OCI-LY1 (cell line): ENCODE data around the gene DPH7.

ENCODE experiments used
- H2AFZ ChIP-seq: fragments of 200-600 bp; sonication (generic), shearing (Covaris generic); 2 replicates; pipeline ENCODE4 v1.6.0; 2014; ENCODE audit warnings: antibody characterized with exemption, mild to moderate bottlenecking, low read length
- H3F3A ChIP-seq: fragments of 200-600 bp; sonication (generic), shearing (Covaris generic); 2 replicates; pipeline ENCODE4 v1.6.0; 2014; ENCODE audit warnings: mild to moderate bottlenecking, antibody characterized with exemption, low read length, moderate library complexity; ENCODE audit not compliant: insufficient read depth
- H3K27ac ChIP-seq: fragments of 200-600 bp; sonication (generic); 2 replicates; pipeline ENCODE4 v1.5.1; 2014; ENCODE audit warnings: low read length, mixed run types, mild to moderate bottlenecking, low read depth; ENCODE audit not compliant: poor library complexity, severe bottlenecking
- H3K27me3 ChIP-seq: fragments of 200-600 bp; sonication (generic); 2 replicates; pipeline ENCODE4 v1.6.0; 2014; ENCODE audit warnings: antibody characterized with exemption, mild to moderate bottlenecking, low read length, moderate library complexity; ENCODE audit not compliant: insufficient read depth
- H3K36me3 ChIP-seq: fragments of 200-600 bp; sonication (generic); 2 replicates; pipeline ENCODE4 v1.6.1; 2014; ENCODE audit warnings: mild to moderate bottlenecking, antibody characterized with exemption, low read length, moderate library complexity, mixed read lengths; ENCODE audit not compliant: insufficient read depth
- H3K4me1 ChIP-seq: fragments of 200-600 bp; sonication (generic); 2 replicates; pipeline ENCODE4 v1.5.1; 2014; ENCODE audit warnings: mild to moderate bottlenecking, low read length, moderate library complexity; ENCODE audit not compliant: insufficient read depth, severe bottlenecking
- H3K4me2 ChIP-seq: fragments of 200-600 bp; sonication (generic), shearing (Covaris generic); 2 replicates; pipeline ENCODE4 v1.6.1; 2014; ENCODE audit warnings: low read length
- H3K4me3 ChIP-seq: fragments of 200-600 bp; sonication (generic); 2 replicates; pipeline ENCODE4 v1.5.1; 2014; ENCODE audit warnings: low read length, low read depth, mild to moderate bottlenecking, mixed read lengths; ENCODE audit not compliant: poor library complexity, severe bottlenecking
- H3K79me2 ChIP-seq: fragments of 200-600 bp; shearing (Covaris generic); 2 replicates; pipeline ENCODE4 v1.6.1; 2016; ENCODE audit warnings: mixed run types, low read length, mixed read lengths; ENCODE audit not compliant: insufficient read depth
- H3K9ac ChIP-seq: fragments of 200-600 bp; sonication (generic), shearing (Covaris generic); 2 replicates; pipeline ENCODE4 v1.6.1; 2014; ENCODE audit warnings: mild to moderate bottlenecking, low read length, mixed read lengths
- H3K9me2 ChIP-seq: fragments of 200-600 bp; sonication (generic), shearing (Covaris generic); 2 replicates; pipeline ENCODE4 v1.6.1; 2014; ENCODE audit warnings: low read depth, mild to moderate bottlenecking, low read length, mixed read lengths
- H3K9me3 ChIP-seq: fragments of 200-600 bp; shearing (Covaris generic); 2 replicates; pipeline ENCODE4 v1.6.1; 2014; ENCODE audit warnings: low read length, mixed read lengths
- H4K20me1 ChIP-seq: fragments of 200-600 bp; sonication (generic), shearing (Covaris generic); 2 replicates; pipeline ENCODE4 v1.6.0; 2016; ENCODE audit warnings: mild to moderate bottlenecking, low read length; ENCODE audit not compliant: insufficient read depth
- EZH2 ChIP-seq: fragments of 200-600 bp; sonication (generic), shearing (Covaris generic); IDR thresholded peaks from 2 replicates; pipeline ENCODE4 v1.8.0; 2017; ENCODE audit warnings: borderline replicate concordance, mixed run types, mild to moderate bottlenecking, antibody characterized with exemption, low read length, moderate library complexity, mixed read lengths
- TF ChIP-seq, protein P1 (sequence below): fragments of 200-600 bp; sonication (generic), shearing (Covaris generic); IDR thresholded peaks from 2 replicates; pipeline ENCODE4 v1.5.1; 2017; ENCODE audit warnings: mild to moderate bottlenecking, antibody characterized with exemption, low read length, moderate library complexity, mixed read lengths

The DPH7 gene

GRCh38 chr9:137522746-137523455 lies 55.8 kb downstream of the DPH7 start:
- Histone ChIP-seq H3K27me3 (no peaks in the 10 kb centered on the region), H2AFZ (no peak overlapping the region), H3K36me3 (no peaks in the 10 kb centered on the region), H3K4me2 (no peak overlapping the region), H3F3A (no peaks in the 10 kb centered on the region), H3K27ac (no peak overlapping the region), H3K4me1 (peaks cover 4% of the 10 kb centered on the region), H3K79me2 (no peaks in the 10 kb centered on the region), H3K9ac (no peak overlapping the region), H3K4me3 (no peak overlapping the region), H3K9me3 (no peaks in the 10 kb centered on the region), H4K20me1 (no peaks in the 10 kb centered on the region), H3K9me2 (no peaks in the 10 kb centered on the region)
- TF ChIP-seq, protein P1, sequence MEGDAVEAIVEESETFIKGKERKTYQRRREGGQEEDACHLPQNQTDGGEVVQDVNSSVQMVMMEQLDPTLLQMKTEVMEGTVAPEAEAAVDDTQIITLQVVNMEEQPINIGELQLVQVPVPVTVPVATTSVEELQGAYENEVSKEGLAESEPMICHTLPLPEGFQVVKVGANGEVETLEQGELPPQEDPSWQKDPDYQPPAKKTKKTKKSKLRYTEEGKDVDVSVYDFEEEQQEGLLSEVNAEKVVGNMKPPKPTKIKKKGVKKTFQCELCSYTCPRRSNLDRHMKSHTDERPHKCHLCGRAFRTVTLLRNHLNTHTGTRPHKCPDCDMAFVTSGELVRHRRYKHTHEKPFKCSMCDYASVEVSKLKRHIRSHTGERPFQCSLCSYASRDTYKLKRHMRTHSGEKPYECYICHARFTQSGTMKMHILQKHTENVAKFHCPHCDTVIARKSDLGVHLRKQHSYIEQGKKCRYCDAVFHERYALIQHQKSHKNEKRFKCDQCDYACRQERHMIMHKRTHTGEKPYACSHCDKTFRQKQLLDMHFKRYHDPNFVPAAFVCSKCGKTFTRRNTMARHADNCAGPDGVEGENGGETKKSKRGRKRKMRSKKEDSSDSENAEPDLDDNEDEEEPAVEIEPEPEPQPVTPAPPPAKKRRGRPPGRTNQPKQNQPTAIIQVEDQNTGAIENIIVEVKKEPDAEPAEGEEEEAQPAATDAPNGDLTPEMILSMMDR: no peak
- TF ChIP-seq EZH2: no peak

- Histone ChIP-seq H3K4me3 (no peak overlapping the region), H3F3A (no peaks in the 10 kb centered on the region), H3K9ac (no peak overlapping the region), H3K4me1 (peaks cover 4% of the 10 kb centered on the region), H3K36me3 (no peaks in the 10 kb centered on the region), H3K9me2 (no peaks in the 10 kb centered on the region), H3K9me3 (no peaks in the 10 kb centered on the region), H3K27me3 (no peaks in the 10 kb centered on the region), H4K20me1 (no peaks in the 10 kb centered on the region), H3K79me2 (no peaks in the 10 kb centered on the region), H3K4me2 (no peak overlapping the region), H3K27ac (no peak overlapping the region), H2AFZ (no peak overlapping the region)
- TF ChIP-seq, protein P1: no peak
- TF ChIP-seq EZH2: no peak
Measured at GRCh38 chr9:137521405-137521985, 57.2 kb downstream of the DPH7 start.

GRCh38 chr9:137520614-137521404 lies 57.9 kb downstream of the DPH7 start:
- Histone ChIP-seq H3K9me2 (no peaks in the 10 kb centered on the region), H3K79me2 (no peaks in the 10 kb centered on the region), H3F3A (no peaks in the 10 kb centered on the region), H3K27me3 (no peaks in the 10 kb centered on the region), H4K20me1 (no peaks in the 10 kb centered on the region), H3K4me1 (peaks cover 4% of the 10 kb centered on the region), H3K27ac (no peak overlapping the region), H2AFZ (no peak overlapping the region), H3K9ac (no peak overlapping the region), H3K4me3 (no peak overlapping the region), H3K36me3 (no peaks in the 10 kb centered on the region), H3K4me2 (no peak overlapping the region), H3K9me3 (no peaks in the 10 kb centered on the region)
- TF ChIP-seq, protein P1: no peak
- no peak for TF ChIP-seq EZH2
